SK-N-SH (cell line): ENCODE measurements around the gene GFPT2. TPM values are rescaled to one million over a fixed set of nuclear protein-coding genes. Genes with fewer than 3 reads are reported as not detected.

Source experiments
- CTCF ChIA-PET: fragments of 300-600, 350-600 bp; formaldehyde crosslinking; extraction: SDS; loops from one replicate; lab custom pipeline; 2021; lab: Yijun Ruan, JAX
- POLR2A ChIA-PET: fragments of 350-600 bp; sonication (Branson Sonifier 250); formaldehyde crosslinking; extraction: SDS; loops from one replicate; lab custom pipeline; 2020; ENCODE audit warnings: antibody characterized with exemption, inconsistent platforms; lab: Yijun Ruan, JAX
- DNase-seq: peaks from one replicate; pipeline ENCODE4 v3.0.0; 2012
- H2AFZ ChIP-seq: fragments of 200-600 bp; sonication (generic); 2 replicates; pipeline ENCODE4 v1.8.1; 2016; ENCODE audit warnings: antibody characterized with exemption, mild to moderate bottlenecking, low read depth
- H3F3A ChIP-seq: fragments of 200-600 bp; sonication (generic); replicated peaks from 2 replicates; pipeline ENCODE3; 2016; ENCODE audit warnings: antibody characterized with exemption, mild to moderate bottlenecking; ENCODE audit not compliant: insufficient read depth
- H3K27ac ChIP-seq, 2 experiments: fragments of 200-500 bp in 1 of 2; fragments of 200-600 bp in 1 of 2; sonication (Bioruptor generic) in 1 of 2; sonication (generic), shearing (Covaris generic) in 1 of 2; 2 replicates each; pipeline versions ENCODE4 v1.5.1 to v1.6.1; 2014 to 2016; ENCODE audit warnings: low read depth in 2 of 2, inconsistent platforms in 1 of 2, low read length in 1 of 2, mild to moderate bottlenecking in 1 of 2, mixed read lengths in 1 of 2
- H3K27me3 ChIP-seq: fragments of 200-600 bp; sonication (generic), shearing (Covaris generic); 2 replicates; pipeline ENCODE4 v1.6.1; 2016; ENCODE audit warnings: mixed run types; ENCODE audit not compliant: insufficient read depth
- H3K36me3 ChIP-seq, 2 experiments: fragments of 200-500 bp in 1 of 2; fragments of 200-600 bp in 1 of 2; sonication (Bioruptor generic) in 1 of 2; sonication (generic) in 1 of 2; replicated peaks in 1 of 2; 2 replicates each; pipeline versions ENCODE3 to v1.5.1; 2014 to 2016; ENCODE audit warnings: low read length in 1 of 2, mild to moderate bottlenecking in 1 of 2; ENCODE audit not compliant: insufficient read depth in 2 of 2, control insufficient read depth in 1 of 2
- H3K4me1 ChIP-seq, 2 experiments: fragments of 200-500 bp in 1 of 2; fragments of 200-600 bp in 1 of 2; sonication (Bioruptor generic) in 1 of 2; sonication (generic), shearing (Covaris generic) in 1 of 2; 2 replicates each; pipeline versions ENCODE4 v1.5.1 to v1.6.1; 2014 to 2016; ENCODE audit warnings: low read depth in 1 of 2, low read length in 1 of 2, mixed run types in 1 of 2; ENCODE audit not compliant: insufficient read depth in 2 of 2, control insufficient read depth in 1 of 2
- H3K4me2 ChIP-seq: fragments of 200-600 bp; sonication (generic), shearing (Covaris generic); 2 replicates; pipeline ENCODE4 v1.6.1; 2017; ENCODE audit warnings: mixed run types
- H3K4me3 ChIP-seq, 2 experiments: fragments of 200-500 bp in 1 of 2; fragments of 200-600 bp in 1 of 2; sonication (Bioruptor generic) in 1 of 2; sonication (generic), shearing (Covaris generic) in 1 of 2; 2 replicates each; pipeline versions ENCODE4 v1.5.1 to v1.8.1; 2014 to 2016; ENCODE audit warnings: low read depth in 2 of 2, inconsistent platforms in 1 of 2, low read length in 1 of 2, mild to moderate bottlenecking in 1 of 2, mixed read lengths in 1 of 2, moderate library complexity in 1 of 2
- H3K79me2 ChIP-seq: fragments of 200-600 bp; sonication (generic); 2 replicates; pipeline ENCODE4 v1.8.1; 2017; ENCODE audit warnings: mild to moderate bottlenecking; ENCODE audit not compliant: insufficient read depth
- H3K9ac ChIP-seq: fragments of 200-600 bp; sonication (generic); 2 replicates; pipeline ENCODE4 v1.6.1; 2017; ENCODE audit warnings: mixed run types
- H3K9me2 ChIP-seq: fragments of 200-600 bp; sonication (generic); 2 replicates; pipeline ENCODE4 v1.6.1; 2017; ENCODE audit warnings: mixed run types
- H3K9me3 ChIP-seq: fragments of 200-600 bp; sonication (generic); 2 replicates; pipeline ENCODE4 v1.6.1; 2017; ENCODE audit warnings: mixed run types, mild to moderate bottlenecking, moderate library complexity
- H4K20me1 ChIP-seq: fragments of 200-600 bp; sonication (generic); 2 replicates; pipeline ENCODE4 v1.6.1; 2017; ENCODE audit warnings: mild to moderate bottlenecking, mixed run types; ENCODE audit not compliant: insufficient read depth
- EP300 ChIP-seq, 2 experiments: IDR thresholded peaks; 2 replicates each; pipeline versions ENCODE4 v1.4.0 to v1.6.1; 2012; ENCODE audit warnings: borderline replicate concordance in 1 of 2, low read depth in 1 of 2, low read length in 1 of 2
- EZH2phosphoT487 ChIP-seq: fragments of 200-600 bp; sonication (generic); IDR thresholded peaks from 2 replicates; pipeline ENCODE4 v1.6.1; 2017; ENCODE audit warnings: low read depth, mixed run types, mild to moderate bottlenecking, antibody characterized with exemption, moderate library complexity, borderline replicate concordance
- FOSL2 ChIP-seq: IDR thresholded peaks from 2 replicates; pipeline ENCODE4 v1.4.0; 2012; ENCODE audit warnings: low read depth, mild to moderate bottlenecking, moderate library complexity, borderline replicate concordance
- FOXM1 ChIP-seq: IDR thresholded peaks from 2 replicates; pipeline ENCODE4 v1.4.0; 2012; ENCODE audit warnings: low read depth, mild to moderate bottlenecking
- IRF3 ChIP-seq: fragments of 150-350 bp; IDR thresholded peaks from 2 replicates; pipeline ENCODE4 v1.6.1; 2016; ENCODE audit warnings: mild to moderate bottlenecking, low read depth, low read length
- JUND ChIP-seq: IDR thresholded peaks from 2 replicates; pipeline ENCODE4 v1.4.0; 2012
- MXI1 ChIP-seq: IDR thresholded peaks from 2 replicates; pipeline ENCODE4 v1.6.1; 2012; ENCODE audit warnings: mild to moderate bottlenecking, low read depth, low read length, improper control_type of control experiment
- NFIC ChIP-seq: IDR thresholded peaks from 2 replicates; pipeline ENCODE4 v1.4.0; 2012; ENCODE audit warnings: borderline replicate concordance
- RAD21 ChIP-seq: IDR thresholded peaks from 2 replicates; pipeline ENCODE4 v1.6.1; 2012; ENCODE audit warnings: mild to moderate bottlenecking, low read length
- REST ChIP-seq: IDR thresholded peaks from 2 replicates; pipeline ENCODE4 v1.6.1; 2012; ENCODE audit warnings: mild to moderate bottlenecking, low read depth, low read length, moderate library complexity
- RFX5 ChIP-seq: IDR thresholded peaks from 2 replicates; pipeline ENCODE4 v1.6.1; 2012; ENCODE audit warnings: mild to moderate bottlenecking, improper control_type of control experiment, low read length
- RXRA ChIP-seq: IDR thresholded peaks from 2 replicates; pipeline ENCODE4 v1.4.0; 2012; ENCODE audit warnings: low read depth, mild to moderate bottlenecking, borderline replicate concordance
- TAF1 ChIP-seq: IDR thresholded peaks from 2 replicates; pipeline ENCODE4 v1.6.1; 2012; ENCODE audit warnings: low read depth, mild to moderate bottlenecking, low read length, moderate library complexity, borderline replicate concordance
- TEAD4 ChIP-seq: IDR thresholded peaks from 2 replicates; pipeline ENCODE4 v1.4.0; 2012; ENCODE audit warnings: mild to moderate bottlenecking, borderline replicate concordance; ENCODE audit not compliant: insufficient read depth
- WGBS: methylation state at CpG from one replicate; pipeline ENCODE4 v1.1.6; 2017; ENCODE audit warnings: low lambda C conversion rate; 5-methylcytosine and 5-hydroxymethylcytosine counted together
- polyA plus RNA-seq, 3 experiments: library from polyadenylated mRNA; depleted of rRNA; stranded (reverse); fragments of >200 nt; gene quantifications; 2 replicates each; pipeline ENCODE4 v1.2.3, GENCODE V29; 2012
- TF ChIP-seq, protein P1 (sequence below): fragments of 200-600 bp; sonication (generic); IDR thresholded peaks from 2 replicates; pipeline ENCODE4 v1.6.1; 2017; ENCODE audit warnings: antibody characterized with exemption, mild to moderate bottlenecking, moderate library complexity
- TF ChIP-seq, protein P2 (sequence below): IDR thresholded peaks from 2 replicates; pipeline ENCODE4 v1.4.0; 2012; ENCODE audit warnings: low read depth, borderline replicate concordance
- TF ChIP-seq, protein P3 (sequence below): IDR thresholded peaks from 2 replicates; pipeline ENCODE4 v1.4.0; 2012; ENCODE audit warnings: low read depth, borderline replicate concordance

Gene GFPT2
- polyA plus RNA-seq, 1 of the 3 experiments (the other 2 are of a cell fraction): 8.1 TPM

DNA sequence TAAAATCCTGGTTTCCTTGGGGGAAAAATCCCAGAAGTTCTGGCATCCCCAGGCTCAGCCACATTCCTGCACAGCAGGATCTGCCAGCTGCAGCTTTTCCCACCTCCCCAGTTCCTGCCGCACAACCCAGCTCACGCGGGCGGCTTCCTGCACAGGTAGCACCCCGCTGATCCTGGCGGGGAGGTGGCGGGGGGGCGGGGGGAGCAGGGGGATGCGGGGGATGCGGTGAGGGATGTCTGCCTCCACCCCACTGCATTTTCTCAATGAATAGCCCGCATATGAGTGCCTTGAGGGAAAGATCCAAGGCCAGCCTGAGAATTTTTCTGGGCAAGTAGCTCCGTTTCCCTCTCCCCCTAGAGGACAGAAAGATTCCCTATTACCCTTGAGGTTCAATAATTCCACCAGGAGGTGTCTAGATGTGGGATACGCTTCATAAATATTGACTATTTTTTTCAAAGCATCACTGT, 21.1 kb downstream of the GFPT2 start:
- Histone ChIP-seq H3K4me3 (no peak overlapping the region), H3K4me1 (peaks cover 6 to 12% of the 10 kb centered on the region in 2 experiments; a peak in 2 of 4 replicates), H3K27me3 (no peaks in the 10 kb centered on the region), H3F3A (peaks cover 23% of the 10 kb centered on the region), H3K79me2 (no peaks in the 10 kb centered on the region), H3K9ac (no peak overlapping the region), H3K27ac (peak overlapping the region in 1 of 2 experiments; percentile 76; a peak in 1 of 4 replicates), H3K9me2 (no peaks in the 10 kb centered on the region), H2AFZ (no peak overlapping the region), H4K20me1 (no peaks in the 10 kb centered on the region), H3K9me3 (no peaks in the 10 kb centered on the region), H3K36me3 (no peaks in the 10 kb centered on the region), H3K4me2 (no peak overlapping the region)
- ChIA-PET CTCF (interaction anchor here (0.6 to 11.1 kb wide), 7 partner anchors 11 to 212 kb away, joined by 3 to 171 read pairs (median 3); partner anchors contain the start of gene MAPK9), POLR2A (no interaction called here)
- peak; percentile 31 for DNase-seq
- 80% methylated on average over 8 of the region's 13 CpGs for WGBS
- TF ChIP-seq TAF1: no peak
- TF ChIP-seq TEAD4: no peak
- no peak for TF ChIP-seq RXRA
- no peak for TF ChIP-seq EP300 (IDR thresholded peaks at IDR 0.05; ENCODE audit: borderline replicate concordance in 1 of 2, low read depth in 1 of 2, low read length in 1 of 2)
- TF ChIP-seq JUND: no peak
- TF ChIP-seq NFIC: no peak
- no peak for TF ChIP-seq FOXM1
- TF ChIP-seq RAD21: no peak
- TF ChIP-seq EZH2phosphoT487: no peak
- TF ChIP-seq RFX5: no peak
- TF ChIP-seq, protein P1, sequence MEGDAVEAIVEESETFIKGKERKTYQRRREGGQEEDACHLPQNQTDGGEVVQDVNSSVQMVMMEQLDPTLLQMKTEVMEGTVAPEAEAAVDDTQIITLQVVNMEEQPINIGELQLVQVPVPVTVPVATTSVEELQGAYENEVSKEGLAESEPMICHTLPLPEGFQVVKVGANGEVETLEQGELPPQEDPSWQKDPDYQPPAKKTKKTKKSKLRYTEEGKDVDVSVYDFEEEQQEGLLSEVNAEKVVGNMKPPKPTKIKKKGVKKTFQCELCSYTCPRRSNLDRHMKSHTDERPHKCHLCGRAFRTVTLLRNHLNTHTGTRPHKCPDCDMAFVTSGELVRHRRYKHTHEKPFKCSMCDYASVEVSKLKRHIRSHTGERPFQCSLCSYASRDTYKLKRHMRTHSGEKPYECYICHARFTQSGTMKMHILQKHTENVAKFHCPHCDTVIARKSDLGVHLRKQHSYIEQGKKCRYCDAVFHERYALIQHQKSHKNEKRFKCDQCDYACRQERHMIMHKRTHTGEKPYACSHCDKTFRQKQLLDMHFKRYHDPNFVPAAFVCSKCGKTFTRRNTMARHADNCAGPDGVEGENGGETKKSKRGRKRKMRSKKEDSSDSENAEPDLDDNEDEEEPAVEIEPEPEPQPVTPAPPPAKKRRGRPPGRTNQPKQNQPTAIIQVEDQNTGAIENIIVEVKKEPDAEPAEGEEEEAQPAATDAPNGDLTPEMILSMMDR: no peak
- TF ChIP-seq, protein P2, sequence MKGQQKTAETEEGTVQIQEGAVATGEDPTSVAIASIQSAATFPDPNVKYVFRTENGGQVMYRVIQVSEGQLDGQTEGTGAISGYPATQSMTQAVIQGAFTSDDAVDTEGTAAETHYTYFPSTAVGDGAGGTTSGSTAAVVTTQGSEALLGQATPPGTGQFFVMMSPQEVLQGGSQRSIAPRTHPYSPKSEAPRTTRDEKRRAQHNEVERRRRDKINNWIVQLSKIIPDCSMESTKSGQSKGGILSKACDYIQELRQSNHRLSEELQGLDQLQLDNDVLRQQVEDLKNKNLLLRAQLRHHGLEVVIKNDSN: no peak
- no peak for TF ChIP-seq FOSL2
- TF ChIP-seq MXI1: no peak

GRCh38 chr5:180331647-180331950, 21.5 kb downstream of the GFPT2 start:
- peaks cover 23% of the 10 kb centered on the region for H3F3A ChIP-seq
- no peaks in the 10 kb centered on the region for H4K20me1 ChIP-seq
- no peak overlapping the region; the same call in 1 of the 2 replicates for H3K9ac ChIP-seq
- H3K4me2 ChIP-seq: peak overlapping the region; percentile 25; the same call in 1 of the 2 replicates
- H3K9me3 ChIP-seq: no peaks in the 10 kb centered on the region
- no peaks in the 10 kb centered on the region for H3K79me2 ChIP-seq
- H3K9me2 ChIP-seq: no peaks in the 10 kb centered on the region
- CTCF ChIA-PET: interaction anchor here (0.6 to 11.1 kb wide), 6 partner anchors 12 to 212 kb away, joined by 3 to 171 read pairs (median 4); partner anchors contain the start of gene MAPK9
- H3K36me3 ChIP-seq: no peaks in the 10 kb centered on the region
- H3K27ac ChIP-seq: peak overlapping the region in 1 of 2 experiments; percentile 76; a peak in 2 of 4 replicates
- H2AFZ ChIP-seq: peak overlapping the region; percentile 60; the same call in 1 of the 2 replicates
- H3K27me3 ChIP-seq: no peaks in the 10 kb centered on the region
- no peak for DNase-seq
- 60% methylated on average over 1 of the region's 7 CpGs for WGBS
- peaks cover 6 to 12% of the 10 kb centered on the region in 2 experiments; a peak in 2 of 4 replicates for H3K4me1 ChIP-seq
- H3K4me3 ChIP-seq: no peak overlapping the region
- POLR2A ChIA-PET: no interaction called here
- TF ChIP-seq, protein P3, sequence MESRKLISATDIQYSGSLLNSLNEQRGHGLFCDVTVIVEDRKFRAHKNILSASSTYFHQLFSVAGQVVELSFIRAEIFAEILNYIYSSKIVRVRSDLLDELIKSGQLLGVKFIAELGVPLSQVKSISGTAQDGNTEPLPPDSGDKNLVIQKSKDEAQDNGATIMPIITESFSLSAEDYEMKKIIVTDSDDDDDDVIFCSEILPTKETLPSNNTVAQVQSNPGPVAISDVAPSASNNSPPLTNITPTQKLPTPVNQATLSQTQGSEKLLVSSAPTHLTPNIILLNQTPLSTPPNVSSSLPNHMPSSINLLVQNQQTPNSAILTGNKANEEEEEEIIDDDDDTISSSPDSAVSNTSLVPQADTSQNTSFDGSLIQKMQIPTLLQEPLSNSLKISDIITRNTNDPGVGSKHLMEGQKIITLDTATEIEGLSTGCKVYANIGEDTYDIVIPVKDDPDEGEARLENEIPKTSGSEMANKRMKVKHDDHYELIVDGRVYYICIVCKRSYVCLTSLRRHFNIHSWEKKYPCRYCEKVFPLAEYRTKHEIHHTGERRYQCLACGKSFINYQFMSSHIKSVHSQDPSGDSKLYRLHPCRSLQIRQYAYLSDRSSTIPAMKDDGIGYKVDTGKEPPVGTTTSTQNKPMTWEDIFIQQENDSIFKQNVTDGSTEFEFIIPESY: no peak
- no peak for TF ChIP-seq REST
- TF ChIP-seq IRF3: no peak
- TF ChIP-seq EP300 (IDR thresholded peaks at IDR 0.05; ENCODE audit: borderline replicate concordance in 1 of 2, low read depth in 1 of 2, low read length in 1 of 2): no peak
- TF ChIP-seq RXRA: no peak
